22Rv1 (cell line): ENCODE results near the gene SETD7.

Experiments
- ZFX ChIP-seq: fragments of 450-650 bp; IDR thresholded peaks from 2 replicates; pipeline ENCODE4 v1.6.1; 2017; ENCODE audit warnings: antibody characterized with exemption, borderline replicate concordance
- TF ChIP-seq, protein P1 (sequence below): fragments of 450-650 bp; IDR thresholded peaks from 2 replicates; pipeline ENCODE4 v1.5.1; 2017; ENCODE audit warnings: mild to moderate bottlenecking

DNA sequence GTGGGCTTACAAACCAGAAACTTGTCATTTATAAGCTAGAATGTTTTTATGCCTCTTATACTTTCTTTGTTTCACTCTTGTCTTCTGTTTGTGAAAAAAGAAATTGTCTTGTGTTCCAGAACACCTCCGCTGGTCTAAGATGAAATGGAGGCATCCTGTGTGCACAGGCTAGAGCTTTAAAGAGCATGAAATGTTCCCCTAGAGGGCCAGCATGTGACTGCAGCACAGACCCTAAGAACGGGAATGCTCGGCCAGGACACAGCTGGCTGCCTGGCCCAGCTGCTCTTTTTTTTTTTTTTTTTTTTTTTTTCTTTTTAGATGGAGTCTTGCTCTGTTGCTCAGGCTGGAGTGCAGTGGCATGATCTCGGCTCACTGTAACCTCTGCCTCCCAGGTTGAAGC, 33.6 kb downstream of the SETD7 start:
- TF ChIP-seq, protein P1, sequence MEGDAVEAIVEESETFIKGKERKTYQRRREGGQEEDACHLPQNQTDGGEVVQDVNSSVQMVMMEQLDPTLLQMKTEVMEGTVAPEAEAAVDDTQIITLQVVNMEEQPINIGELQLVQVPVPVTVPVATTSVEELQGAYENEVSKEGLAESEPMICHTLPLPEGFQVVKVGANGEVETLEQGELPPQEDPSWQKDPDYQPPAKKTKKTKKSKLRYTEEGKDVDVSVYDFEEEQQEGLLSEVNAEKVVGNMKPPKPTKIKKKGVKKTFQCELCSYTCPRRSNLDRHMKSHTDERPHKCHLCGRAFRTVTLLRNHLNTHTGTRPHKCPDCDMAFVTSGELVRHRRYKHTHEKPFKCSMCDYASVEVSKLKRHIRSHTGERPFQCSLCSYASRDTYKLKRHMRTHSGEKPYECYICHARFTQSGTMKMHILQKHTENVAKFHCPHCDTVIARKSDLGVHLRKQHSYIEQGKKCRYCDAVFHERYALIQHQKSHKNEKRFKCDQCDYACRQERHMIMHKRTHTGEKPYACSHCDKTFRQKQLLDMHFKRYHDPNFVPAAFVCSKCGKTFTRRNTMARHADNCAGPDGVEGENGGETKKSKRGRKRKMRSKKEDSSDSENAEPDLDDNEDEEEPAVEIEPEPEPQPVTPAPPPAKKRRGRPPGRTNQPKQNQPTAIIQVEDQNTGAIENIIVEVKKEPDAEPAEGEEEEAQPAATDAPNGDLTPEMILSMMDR, result no peak
- no peak for TF ChIP-seq ZFX
